Measurements from ENCODE around the gene DIPK1B. TPM values are rescaled to one million over a fixed set of nuclear protein-coding genes. Genes with fewer than 3 reads are reported as not detected.

The DIPK1B gene
- total RNA-seq, 2 donors from 2014 or later, result 4.8 to 6.9 TPM

GRCh38 chr9:136719195-136719880, 7.0 kb downstream of the DIPK1B start:
- Histone ChIP-seq H3K27me3 (replicated peaks; ENCODE audit: insufficient read depth) (no peaks in the 10 kb centered on the region), H3K36me3 (peaks cover 17% of the 10 kb centered on the region), H3K27ac (no peak overlapping the region), H3K4me3 (no peak overlapping the region), H3K9me3 (no peaks in the 10 kb centered on the region), H3K4me1 (ENCODE audit: control insufficient read depth in 1 of 2, low read depth in 2 of 2) (no peaks in the 10 kb centered on the region)
- DNase-seq (ENCODE audit: low spot score), result no peak
- TF ChIP-seq, protein P1, sequence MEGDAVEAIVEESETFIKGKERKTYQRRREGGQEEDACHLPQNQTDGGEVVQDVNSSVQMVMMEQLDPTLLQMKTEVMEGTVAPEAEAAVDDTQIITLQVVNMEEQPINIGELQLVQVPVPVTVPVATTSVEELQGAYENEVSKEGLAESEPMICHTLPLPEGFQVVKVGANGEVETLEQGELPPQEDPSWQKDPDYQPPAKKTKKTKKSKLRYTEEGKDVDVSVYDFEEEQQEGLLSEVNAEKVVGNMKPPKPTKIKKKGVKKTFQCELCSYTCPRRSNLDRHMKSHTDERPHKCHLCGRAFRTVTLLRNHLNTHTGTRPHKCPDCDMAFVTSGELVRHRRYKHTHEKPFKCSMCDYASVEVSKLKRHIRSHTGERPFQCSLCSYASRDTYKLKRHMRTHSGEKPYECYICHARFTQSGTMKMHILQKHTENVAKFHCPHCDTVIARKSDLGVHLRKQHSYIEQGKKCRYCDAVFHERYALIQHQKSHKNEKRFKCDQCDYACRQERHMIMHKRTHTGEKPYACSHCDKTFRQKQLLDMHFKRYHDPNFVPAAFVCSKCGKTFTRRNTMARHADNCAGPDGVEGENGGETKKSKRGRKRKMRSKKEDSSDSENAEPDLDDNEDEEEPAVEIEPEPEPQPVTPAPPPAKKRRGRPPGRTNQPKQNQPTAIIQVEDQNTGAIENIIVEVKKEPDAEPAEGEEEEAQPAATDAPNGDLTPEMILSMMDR (IDR thresholded peaks at IDR 0.05), result no peak
- ATAC-seq (ENCODE audit: insufficient number of reproducible peaks, low FRiP score, low read depth), result no peak

GRCh38 chr9:136720251-136720897, 8.0 kb downstream of the DIPK1B start:
- H3K4me1 ChIP-seq (ENCODE audit: control insufficient read depth in 1 of 2, low read depth in 2 of 2), result no peaks in the 10 kb centered on the region
- DNase-seq (ENCODE audit: low spot score), result no peak

GRCh38 chr9:136720898-136721338, 8.5 kb downstream of the DIPK1B start:
- no peaks in the 10 kb centered on the region for H3K9me3 ChIP-seq
- no peak overlapping the region for H3K27ac ChIP-seq
- ATAC-seq (ENCODE audit: insufficient number of reproducible peaks, low FRiP score, low read depth) (no peak), DNase-seq (ENCODE audit: low spot score) (no peak)
- TF ChIP-seq, protein P1 (IDR thresholded peaks at IDR 0.05), result no peak
- H3K4me1 ChIP-seq (ENCODE audit: control insufficient read depth in 1 of 2, low read depth in 2 of 2), result peaks cover 0 to 2% of the 10 kb centered on the region in 2 donors
- H3K27me3 ChIP-seq (replicated peaks; ENCODE audit: insufficient read depth), result no peaks in the 10 kb centered on the region
- H3K4me3 ChIP-seq, result no peak overlapping the region
- H3K36me3 ChIP-seq, result peaks cover 21% of the 10 kb centered on the region

More at GRCh38 chr9:136720251-136720897, 8.0 kb downstream of the DIPK1B start:
- Histone ChIP-seq H3K27ac (no peak overlapping the region), H3K4me3 (no peak overlapping the region), H3K27me3 (replicated peaks; ENCODE audit: insufficient read depth) (no peaks in the 10 kb centered on the region), H3K9me3 (no peaks in the 10 kb centered on the region), H3K36me3 (peaks cover 20% of the 10 kb centered on the region)
- ATAC-seq (ENCODE audit: insufficient number of reproducible peaks, low FRiP score, low read depth), result no peak
- TF ChIP-seq, protein P1 (IDR thresholded peaks at IDR 0.05), result no peak

GRCh38 chr9:136721339-136722092, 9.1 kb downstream of the DIPK1B start:
- Histone ChIP-seq H3K36me3 (peaks cover 21% of the 10 kb centered on the region), H3K27ac (no peak overlapping the region), H3K4me1 (ENCODE audit: control insufficient read depth in 1 of 2, low read depth in 2 of 2) (peaks cover 0 to 8% of the 10 kb centered on the region in 2 donors)

More at GRCh38 chr9:136721339-136722092, 9.1 kb downstream of the DIPK1B start:
- DNase-seq (ENCODE audit: low spot score) (no peak), ATAC-seq (ENCODE audit: insufficient number of reproducible peaks, low FRiP score, low read depth) (no peak)
- Histone ChIP-seq H3K9me3 (no peaks in the 10 kb centered on the region), H3K27me3 (replicated peaks; ENCODE audit: insufficient read depth) (no peaks in the 10 kb centered on the region), H3K4me3 (no peak overlapping the region)
- TF ChIP-seq, protein P1 (IDR thresholded peaks at IDR 0.05), result no peak

All from thoracic aorta (tissue), 2 donors.